ENCODE data around the gene SPATA20. TPM values are rescaled to one million over a fixed set of nuclear protein-coding genes. Genes with fewer than 3 reads are reported as not detected.

SPATA20 gene
- total and polyA plus RNA-seq, 2 of the 8 experiments (the other 6 are each of a cell fraction or from before 2014, with no cell fraction given) = 16.2 to 17.5 TPM

- H3K27ac ChIP-seq (ENCODE audit: low read depth, low read length) = no peak overlapping the region
- CTCF ChIA-PET (ENCODE audit: partially characterized antibody) = interaction anchor here (0.6 to 10.2 kb wide), 15 partner anchors 12 to 269 kb away, joined by 3 to 95 read pairs (median 5); partner anchors contain the start of gene RSAD1
Observed at GRCh38 chr17:50582741-50583140, 35.8 kb downstream of the SPATA20 start.

More at GRCh38 chr17:50582741-50583140, 35.8 kb downstream of the SPATA20 start:
- Histone ChIP-seq H2BK5ac (ENCODE audit: low read depth, low read length) (no peak overlapping the region), H3K4me3 (ENCODE audit: extremely low read depth in 1 of 4, insufficient read depth in 2 of 4, low read depth in 3 of 4, low read length in 4 of 4) (no peak overlapping the region), H3K14ac (ENCODE audit: insufficient read length) (no peak overlapping the region), H3K36me3 (ENCODE audit: control insufficient read depth in 2 of 4, insufficient read depth in 4 of 4, low read length in 3 of 4) (no peaks in the 10 kb centered on the region), H3K79me1 (ENCODE audit: low read depth, low read length) (no peaks in the 10 kb centered on the region), H2BK20ac (ENCODE audit: low read length) (no peak overlapping the region), H2BK12ac (ENCODE audit: low read depth, low read length) (no peak overlapping the region), H2BK15ac (ENCODE audit: low read length) (no peak overlapping the region), H3K4me2 (ENCODE audit: insufficient read depth in 1 of 2, low read depth in 2 of 2, low read length in 2 of 2) (no peak overlapping the region), H4K20me1 (replicated peaks in 1 of 2; ENCODE audit: control insufficient read depth in 1 of 2, insufficient read depth in 2 of 2, low read length in 2 of 2) (no peaks in the 10 kb centered on the region), H4K91ac (replicated peaks; ENCODE audit: insufficient read length, low read length) (no peak overlapping the region), H3K18ac (ENCODE audit: extremely low read depth, low read length) (no peak overlapping the region), H3K23ac (ENCODE audit: insufficient read length) (no peak overlapping the region), H3K23me2 (ENCODE audit: low read depth, low read length) (no peaks in the 10 kb centered on the region), H3K9ac (replicated peaks in 1 of 4; ENCODE audit: extremely low read depth in 1 of 4, low read depth in 3 of 4, low read length in 3 of 4) (no peak overlapping the region), H3K56ac (replicated peaks; ENCODE audit: insufficient read length, low read depth, low read length) (no peak overlapping the region), H4K5ac (ENCODE audit: insufficient read length, low read depth, low read length) (no peak overlapping the region), H2BK120ac (replicated peaks; ENCODE audit: low read depth, low read length) (no peak overlapping the region), H3K79me2 (ENCODE audit: control insufficient read depth in 1 of 2, insufficient read depth in 2 of 2, low read length in 2 of 2) (no peaks in the 10 kb centered on the region), H3K4ac (replicated peaks; ENCODE audit: insufficient read length, low read depth, low read length) (no peak overlapping the region), H4K8ac (ENCODE audit: extremely low read depth, insufficient read depth, low read length) (no peak overlapping the region), H2AK5ac (ENCODE audit: low read depth, low read length) (no peak overlapping the region), H3K27me3 (replicated peaks in 1 of 4; ENCODE audit: control insufficient read depth in 3 of 4, extremely low read depth in 1 of 4, insufficient read depth in 3 of 4, low read length in 3 of 4) (no peaks in the 10 kb centered on the region; a peak in 1 of 7 replicates), H3K4me1 (replicated peaks in 1 of 4; ENCODE audit: control insufficient read depth in 3 of 4, insufficient read depth in 4 of 4, low read length in 3 of 4) (peaks cover 0 to 22% (median 9%) of the 10 kb centered on the region in 4 experiments; a peak in 6 of 7 replicates), H3K9me3 (ENCODE audit: insufficient read depth in 2 of 2, low read depth in 1 of 2, low read length in 1 of 2) (no peaks in the 10 kb centered on the region), H2AFZ (ENCODE audit: low read length) (no peak overlapping the region)
- TF ChIP-seq, protein P1, sequence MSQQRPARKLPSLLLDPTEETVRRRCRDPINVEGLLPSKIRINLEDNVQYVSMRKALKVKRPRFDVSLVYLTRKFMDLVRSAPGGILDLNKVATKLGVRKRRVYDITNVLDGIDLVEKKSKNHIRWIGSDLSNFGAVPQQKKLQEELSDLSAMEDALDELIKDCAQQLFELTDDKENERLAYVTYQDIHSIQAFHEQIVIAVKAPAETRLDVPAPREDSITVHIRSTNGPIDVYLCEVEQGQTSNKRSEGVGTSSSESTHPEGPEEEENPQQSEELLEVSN (IDR thresholded peaks at IDR 0.05) = no peak
- TF ChIP-seq SAP30 (IDR thresholded peaks at IDR 0.05; ENCODE audit: insufficient read depth, insufficient replicate concordance, low read length) (no peak), SRF (IDR thresholded peaks at IDR 0.05; ENCODE audit: low read depth, low read length) (no peak), FOSL1 (IDR thresholded peaks at IDR 0.05; ENCODE audit: insufficient read depth, low read depth, low read length) (no peak), HDAC6 (IDR thresholded peaks at IDR 0.05; ENCODE audit: low read depth, low read length) (no peak), SP4 (IDR thresholded peaks at IDR 0.05; ENCODE audit: low read length) (no peak), BCL11A (IDR thresholded peaks at IDR 0.05; ENCODE audit: low read depth in 2 of 2, low read length in 2 of 2) (no peak), CBX5 (IDR thresholded peaks at IDR 0.05; ENCODE audit: low read depth, low read length) (no peak), CBX8 (IDR thresholded peaks at IDR 0.05; ENCODE audit: borderline replicate concordance, low read depth, low read length) (no peak)
- TF ChIP-seq, protein P2, sequence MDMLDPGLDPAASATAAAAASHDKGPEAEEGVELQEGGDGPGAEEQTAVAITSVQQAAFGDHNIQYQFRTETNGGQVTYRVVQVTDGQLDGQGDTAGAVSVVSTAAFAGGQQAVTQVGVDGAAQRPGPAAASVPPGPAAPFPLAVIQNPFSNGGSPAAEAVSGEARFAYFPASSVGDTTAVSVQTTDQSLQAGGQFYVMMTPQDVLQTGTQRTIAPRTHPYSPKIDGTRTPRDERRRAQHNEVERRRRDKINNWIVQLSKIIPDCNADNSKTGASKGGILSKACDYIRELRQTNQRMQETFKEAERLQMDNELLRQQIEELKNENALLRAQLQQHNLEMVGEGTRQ (IDR thresholded peaks at IDR 0.05; ENCODE audit: low read length) = no peak
- DNase-seq (ENCODE audit: low read depth in 1 of 2, low spot score in 2 of 2) (no peak), FAIRE-seq (no peak)
- POLR2A ChIA-PET (ENCODE audit: partially characterized antibody) = interaction anchor here (1.2 to 1.5 kb wide), 2 partner anchors 12 to 19 kb away, joined by 3 to 5 read pairs; no protein-coding TSS in a partner anchor
- 86% methylated on average over 2 of the region's 2 CpGs; no CpG with 5 or more reads in 1 of the 2 experiments for WGBS, 2 experiments (ENCODE audit: extremely low coverage in 1 of 2, insufficient coverage in 1 of 2, insufficient read length in 1 of 2, insufficient replicate concordance in 2 of 2, low coverage in 1 of 2, low lambda C conversion rate in 2 of 2, missing lambda C conversion rate in 1 of 2)
